HuH-7 (cell line): ENCODE data around the gene GAK.

ENCODE experiments used
- DNase-seq: peaks from one replicate; pipeline ENCODE4 v3.0.0; 2011; ENCODE audit warnings: low spot score

The GAK gene

GRCh38 chr4:964346-965025 is 32.4 kb upstream of the GAK start:
- no peak for DNase-seq

GRCh38 chr4:963276-964225 is 31.4 kb upstream of the GAK start:
- no peak for DNase-seq

DNA sequence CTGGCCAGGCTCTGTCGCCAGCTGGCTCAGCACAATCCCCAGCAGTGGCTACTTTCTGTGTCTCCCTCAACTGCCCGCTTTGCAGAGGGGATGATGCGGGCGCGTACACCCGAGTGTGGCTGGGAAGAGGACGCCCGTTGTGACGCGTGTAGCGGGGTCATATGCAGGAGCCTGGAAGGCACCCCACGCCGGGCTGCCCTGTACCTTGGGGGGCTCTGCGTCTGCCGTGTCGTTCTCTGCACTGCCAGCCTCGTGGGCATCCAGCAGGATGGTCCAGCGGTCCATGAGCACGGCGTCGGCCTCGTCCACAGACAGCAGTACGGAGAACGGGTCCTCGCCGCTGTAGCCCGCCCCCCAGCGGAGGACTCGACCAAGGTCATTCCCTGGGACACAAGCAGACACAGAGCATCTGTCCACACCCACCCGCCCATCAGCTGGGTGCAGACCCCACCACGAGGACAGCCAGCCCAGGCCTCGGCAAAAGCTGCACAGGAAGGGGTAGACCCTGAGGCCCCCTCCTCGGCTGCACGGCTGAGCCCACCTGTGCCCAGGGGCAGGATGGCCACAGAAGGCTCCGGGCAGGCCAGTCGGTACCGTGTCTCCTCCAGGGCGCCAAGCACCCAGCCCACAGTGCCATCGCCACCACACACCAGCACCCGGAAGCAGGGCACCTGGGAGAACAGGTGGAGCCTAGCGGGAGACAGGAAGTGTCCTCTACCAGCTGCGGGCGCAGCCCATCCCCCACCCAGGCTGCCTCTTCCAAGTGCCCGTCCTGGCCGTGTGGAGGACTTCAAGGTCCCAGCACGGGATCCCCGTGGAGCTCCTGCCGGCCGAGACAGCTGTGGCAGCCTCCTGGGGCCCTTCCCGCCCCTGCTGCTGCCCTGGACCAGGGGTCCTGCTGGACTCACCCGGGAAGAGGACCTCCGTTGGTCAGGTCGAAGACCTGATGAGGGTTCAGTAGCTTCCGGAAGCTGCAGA is 30.4 kb upstream of the GAK start:
- DNase-seq, result no peak

DNA sequence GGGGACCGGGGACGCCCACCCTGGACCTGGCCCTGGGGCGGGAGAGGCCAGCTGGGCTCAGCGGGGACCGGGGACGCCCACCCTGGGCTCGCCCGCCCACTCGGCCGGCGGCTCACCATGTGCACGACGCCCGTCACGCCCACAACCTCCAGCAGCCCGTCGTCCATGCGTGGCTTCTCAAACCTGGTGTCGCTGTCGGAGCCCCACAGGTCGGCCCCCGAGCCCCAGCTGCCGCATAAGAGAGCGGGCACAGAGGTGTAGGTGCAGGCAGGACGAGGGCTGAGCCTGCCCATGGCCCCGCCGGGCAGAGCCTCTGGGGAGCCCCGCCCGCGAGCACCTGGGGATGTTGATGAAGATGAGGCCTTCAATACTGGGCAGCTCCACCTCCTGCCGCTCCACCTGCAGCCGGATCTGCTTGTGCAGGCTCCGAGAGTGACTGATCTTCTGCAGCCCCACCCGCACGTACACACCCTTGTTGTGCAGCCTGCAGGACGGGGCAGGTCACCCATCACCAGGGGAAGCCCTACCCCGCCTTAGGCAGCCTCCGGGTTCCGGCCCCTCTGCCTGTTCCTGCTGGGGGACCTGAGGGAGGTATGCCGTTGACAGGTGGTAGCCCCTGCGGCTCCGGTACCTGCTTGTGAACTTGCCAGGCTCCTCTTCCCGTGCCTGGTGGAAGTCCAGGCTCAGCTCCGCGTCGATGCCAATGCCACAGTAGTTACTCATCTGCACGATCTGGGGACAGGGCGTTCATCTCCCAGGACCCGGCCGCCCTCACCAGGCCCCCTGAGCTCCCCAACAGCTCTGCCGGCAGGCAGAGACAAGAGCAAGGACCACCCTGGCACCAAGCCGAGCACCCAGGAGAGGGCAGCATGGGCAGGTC is 29.5 kb upstream of the GAK start:
- no peak for DNase-seq

- DNase-seq, result no peak
These were observed 28.7 kb upstream of the GAK start for GRCh38 chr4:960636-961350.

GRCh38 chr4:960140-960635 is 28.1 kb upstream of the GAK start:
- DNase-seq, result no peak

DNA sequence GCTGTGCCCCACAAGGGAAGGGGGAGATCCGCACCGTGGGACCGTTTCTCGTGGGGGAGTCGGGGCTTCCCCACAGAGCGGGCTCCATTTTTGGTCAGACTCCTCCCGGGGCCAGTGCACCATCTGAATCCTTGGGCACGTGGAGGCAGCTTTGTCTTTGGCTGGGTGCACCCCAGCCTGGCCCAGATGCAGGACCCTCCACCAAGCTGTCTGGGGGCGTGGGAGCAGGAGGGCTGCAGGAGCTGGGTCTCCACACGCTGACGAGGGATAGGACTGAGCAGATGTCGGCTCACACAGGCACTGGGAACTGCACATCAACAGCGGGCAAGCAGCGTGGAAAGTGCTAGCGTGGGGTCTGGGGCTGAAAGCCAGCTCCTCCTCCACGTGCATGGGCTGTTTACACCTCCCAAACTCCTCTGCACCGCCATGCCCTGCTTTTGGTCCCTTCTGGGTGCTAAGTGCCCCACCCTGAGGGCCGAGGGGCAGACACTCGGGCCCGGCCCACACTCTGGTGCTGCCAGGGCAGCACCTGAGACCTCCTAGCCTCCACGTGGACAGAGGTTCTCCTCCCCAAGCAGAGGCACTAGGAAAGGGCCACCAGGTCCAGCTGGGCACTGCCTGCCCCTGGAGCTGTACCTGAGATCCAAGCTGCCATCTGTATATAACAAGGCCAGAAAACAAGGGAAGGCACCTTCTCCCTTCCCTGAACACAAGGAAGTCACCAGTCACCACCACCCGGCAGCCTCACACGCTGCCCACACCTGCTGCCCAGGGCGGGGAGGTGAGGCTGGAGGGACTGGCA is 27.4 kb upstream of the GAK start:
- DNase-seq, result no peak

- DNase-seq, result no peak
These were observed 26.7 kb upstream of the GAK start for GRCh38 chr4:958696-959337.

- no peak for DNase-seq
These were observed 26.2 kb upstream of the GAK start for GRCh38 chr4:958314-958665.

DNA sequence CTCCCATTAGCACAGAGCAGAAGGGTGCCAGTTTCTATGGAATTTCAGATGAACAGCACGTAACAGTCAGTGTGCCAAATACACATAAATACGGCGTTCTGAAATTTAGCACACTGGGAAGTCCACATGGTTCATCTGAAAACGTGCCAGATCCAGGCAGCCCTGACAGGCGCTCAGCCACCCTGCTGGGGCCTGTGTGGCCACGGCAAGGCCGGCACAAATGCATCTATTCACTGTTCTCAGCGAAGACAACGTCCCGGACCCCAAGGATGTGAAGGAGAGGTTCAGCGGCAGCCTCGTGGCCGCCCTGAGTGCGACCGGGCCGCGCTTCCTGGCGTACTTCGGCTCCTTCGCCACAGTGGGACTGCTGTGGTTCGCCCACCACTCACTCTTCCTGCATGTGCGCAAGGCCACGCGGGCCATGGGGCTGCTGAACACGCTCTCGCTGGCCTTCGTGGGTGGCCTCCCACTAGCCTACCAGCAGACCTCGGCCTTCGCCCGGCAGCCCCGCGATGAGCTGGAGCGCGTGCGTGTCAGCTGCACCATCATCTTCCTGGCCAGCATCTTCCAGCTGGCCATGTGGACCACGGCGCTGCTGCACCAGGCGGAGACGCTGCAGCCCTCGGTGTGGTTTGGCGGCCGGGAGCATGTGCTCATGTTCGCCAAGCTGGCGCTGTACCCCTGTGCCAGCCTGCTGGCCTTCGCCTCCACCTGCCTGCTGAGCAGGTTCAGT is 25.6 kb upstream of the GAK start:
- no peak for DNase-seq

- DNase-seq, result no peak
These were observed 25.1 kb upstream of the GAK start for GRCh38 chr4:957231-957580.

- DNase-seq, result no peak
These were observed 24.6 kb upstream of the GAK start for GRCh38 chr4:956531-957230.

- no peak for DNase-seq
These were observed 23.8 kb upstream of the GAK start for GRCh38 chr4:955931-956381.

DNA sequence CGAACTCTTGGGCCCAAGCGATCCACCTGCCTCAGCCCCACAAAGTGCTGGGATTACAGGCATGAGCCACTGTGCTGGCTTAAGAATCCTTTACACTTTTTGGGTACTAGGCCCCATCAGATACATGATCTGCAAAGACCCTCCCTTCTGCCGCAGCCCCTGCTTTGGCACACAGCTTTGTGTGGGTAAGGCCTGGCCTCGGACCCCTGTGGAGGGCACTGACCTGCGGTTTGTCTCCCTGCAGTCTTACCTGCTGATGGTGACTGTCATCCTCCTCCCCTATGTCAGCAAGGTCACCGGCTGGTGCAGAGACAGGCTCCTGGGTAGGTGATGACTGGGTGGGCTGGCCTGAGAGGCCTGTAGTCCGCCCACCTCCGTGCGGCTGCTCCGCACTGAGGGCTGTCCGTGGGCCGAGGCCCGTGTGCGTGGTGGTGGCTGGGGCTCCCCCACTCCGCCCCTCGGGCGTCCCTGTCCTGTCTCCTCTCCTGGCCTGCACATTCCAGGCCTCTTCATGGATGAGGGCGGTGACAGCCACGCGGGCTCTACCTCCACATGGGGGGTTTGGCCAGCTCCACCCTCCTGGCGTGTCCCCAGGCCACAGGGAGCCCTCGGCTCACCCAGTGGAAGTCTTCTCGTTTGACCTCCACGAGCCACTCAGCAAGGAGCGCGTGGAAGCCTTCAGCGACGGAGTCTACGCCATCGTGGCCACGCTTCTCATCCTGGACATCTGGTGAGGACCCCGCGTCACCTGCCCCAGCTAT is 23.2 kb upstream of the GAK start:
- no peak for DNase-seq

- no peak for DNase-seq
These were observed 22.3 kb upstream of the GAK start for GRCh38 chr4:954211-955020.

- DNase-seq, result no peak
These were observed 21.4 kb upstream of the GAK start for GRCh38 chr4:953574-953915.
